HepG2 (cell line): Measurements from ENCODE around the gene TRMT10C. TPM values are rescaled to one million over a fixed set of nuclear protein-coding genes. Genes with fewer than 3 reads are reported as not detected.

Source experiments
- ATAC-seq: fragments of 200-7000 bp; cut with Tn5 transposase; 3 replicates; pipeline ENCODE4 v1.9.1; 2020; ENCODE audit warnings: mild to moderate bottlenecking, moderate library complexity
- BruUV-seq: library from RNA; stranded (reverse); fragments of 400-500 nt; replicated peaks from 2 replicates; lab custom pipeline; 2021; lab: Mats Ljungman, UMichigan
- CTCF ChIA-PET: fragments of 300-600 bp; formaldehyde crosslinking; extraction: SDS; loops from one replicate; lab custom pipeline; 2021; ENCODE audit warnings: low total read pairs, inconsistent platforms, low intra/inter-chr PET ratio; lab: Yijun Ruan, JAX
- POLR2A ChIA-PET: fragments of 350-600 bp; sonication (Branson Sonifier 250); formaldehyde crosslinking; loops from one replicate; lab custom pipeline; 2020; ENCODE audit warnings: antibody characterized with exemption, inconsistent platforms; lab: Yijun Ruan, JAX
- DNase-seq: peaks from one replicate; pipeline ENCODE4 v3.0.0-alpha.2; 2015; ENCODE audit warnings: low spot score
- FAIRE-seq: peaks from 3 replicates; lab custom pipeline; 2011; peaks lifted over from hg19 to GRCh38; lab: Jason Lieb, UNC
- H2AFZ ChIP-seq: one replicate; pipeline ENCODE4 v1.6.1; 2011; ENCODE audit warnings: low read length, inconsistent platforms
- H3K27ac ChIP-seq: fragments of 300-600 bp; 3 replicates; pipeline ENCODE4 v1.8.0; 2011; ENCODE audit warnings: mixed run types, mild to moderate bottlenecking, mixed read lengths, low read length, inconsistent platforms; ENCODE audit not compliant: insufficient read depth; ENCODE audit errors: extremely low read length
- H3K27me3 ChIP-seq, 2 experiments: fragments of 200-600 bp in 1 of 2; 2 replicates in 1 of 2; 3 replicates in 1 of 2; pipeline versions ENCODE4 v1.6.0 to v1.8.0; 2011; ENCODE audit warnings: low read length in 2 of 2, mild to moderate bottlenecking in 2 of 2, moderate library complexity in 2 of 2, inconsistent platforms in 1 of 2; ENCODE audit not compliant: insufficient read depth in 2 of 2, control insufficient read depth in 1 of 2
- H3K36me3 ChIP-seq, 2 experiments: fragments of 200-600 bp in 1 of 2; replicated peaks in 1 of 2; 2 replicates in 1 of 2; 3 replicates in 1 of 2; pipeline versions ENCODE4 v1.5.1 to v1.8.0; 2011; ENCODE audit warnings: low read length in 2 of 2, inconsistent platforms in 1 of 2; ENCODE audit not compliant: insufficient read depth in 2 of 2, control insufficient read depth in 1 of 2
- H3K4me1 ChIP-seq: 2 replicates; pipeline ENCODE4 v1.5.1; 2012; ENCODE audit warnings: low read length, inconsistent platforms; ENCODE audit not compliant: insufficient read depth
- H3K4me2 ChIP-seq: 2 replicates; pipeline ENCODE4 v1.6.0; 2011; ENCODE audit warnings: low read depth, low read length, inconsistent platforms
- H3K4me3 ChIP-seq, 3 experiments: fragments of 200-600 bp in 1 of 3; sonication (generic), shearing (Covaris generic) in 1 of 3; replicated peaks in 1 of 3; 2 replicates each; pipeline ENCODE4 v1.5.1; 2011 to 2016; ENCODE audit warnings: low read length in 3 of 3, inconsistent platforms in 2 of 3, low read depth in 2 of 3, mild to moderate bottlenecking in 2 of 3, control low read depth in 1 of 3, mixed read lengths in 1 of 3; ENCODE audit not compliant: insufficient read depth in 1 of 3
- H3K79me2 ChIP-seq: one replicate; pipeline ENCODE4 v1.6.1; 2011; ENCODE audit warnings: low read length, inconsistent platforms; ENCODE audit not compliant: insufficient read depth
- H3K9ac ChIP-seq: 2 replicates; pipeline ENCODE4 v1.6.0; 2011; ENCODE audit warnings: mild to moderate bottlenecking, low read depth, low read length, inconsistent platforms; ENCODE audit not compliant: insufficient read depth
- H3K9me3 ChIP-seq: 2 replicates; pipeline ENCODE4 v1.5.1; 2012; ENCODE audit warnings: mild to moderate bottlenecking, low read length
- H4K20me1 ChIP-seq: 2 replicates; pipeline ENCODE4 v1.6.0; 2011; ENCODE audit warnings: inconsistent platforms, mild to moderate bottlenecking, low read length, moderate library complexity; ENCODE audit not compliant: insufficient read depth
- CREB3 ChIP-seq: sonication (generic); formaldehyde crosslinking; IDR thresholded peaks from 2 replicates; pipeline ENCODE4 v1.5.0; 2020; ENCODE audit warnings: missing genetic modification reagents
- DNMT1 ChIP-seq: sonication (generic); formaldehyde crosslinking; IDR thresholded peaks from 2 replicates; pipeline ENCODE4 v1.5.1; 2020; ENCODE audit warnings: mild to moderate bottlenecking, missing genetic modification reagents
- IRX3 ChIP-seq: sonication (generic); formaldehyde crosslinking; IDR thresholded peaks from 2 replicates; pipeline ENCODE4 v1.8.1; 2023; ENCODE audit warnings: mild to moderate bottlenecking, low read depth, missing genetic modification reagents, borderline replicate concordance
- LRRFIP1 ChIP-seq: sonication (generic); formaldehyde crosslinking; conservative IDR thresholded peaks from 2 replicates; pipeline ENCODE4 v1.4.0; 2020; ENCODE audit warnings: missing genetic modification reagents
- NFE2L1 ChIP-seq: sonication (generic); formaldehyde crosslinking; IDR thresholded peaks from 2 replicates; pipeline ENCODE4 v1.4.0; 2020; ENCODE audit warnings: missing genetic modification reagents, mild to moderate bottlenecking, borderline replicate concordance
- NONO ChIP-seq, 2 experiments: fragments of 450-650 bp in 1 of 2; sonication (generic) in 1 of 2; formaldehyde crosslinking in 1 of 2; IDR thresholded peaks in 1 of 2; conservative IDR thresholded peaks in 1 of 2; 2 replicates each; pipeline versions ENCODE4 v1.6.1 to v1.8.0; 2017 to 2022; ENCODE audit warnings: mild to moderate bottlenecking in 1 of 2, missing genetic modification reagents in 1 of 2, moderate library complexity in 1 of 2
- PHF20 ChIP-seq: sonication (generic); formaldehyde crosslinking; IDR thresholded peaks from 2 replicates; pipeline ENCODE4 v1.5.0; 2020; ENCODE audit warnings: mild to moderate bottlenecking, missing genetic modification reagents
- PREB ChIP-seq: sonication (generic); formaldehyde crosslinking; IDR thresholded peaks from 2 replicates; pipeline ENCODE4 v1.4.0; 2020; ENCODE audit warnings: missing genetic modification reagents
- RAD51 ChIP-seq: fragments of 450-650 bp; IDR thresholded peaks from 2 replicates; pipeline ENCODE4 v1.6.1; 2016; ENCODE audit warnings: borderline replicate concordance
- ZFP41 ChIP-seq: sonication (generic); formaldehyde crosslinking; IDR thresholded peaks from 2 replicates; pipeline ENCODE4 v1.4.0; 2020; ENCODE audit warnings: mild to moderate bottlenecking, missing genetic modification reagents, borderline replicate concordance
- ZNF580 ChIP-seq: IDR thresholded peaks from 2 replicates; pipeline ENCODE4 v1.6.1; 2016; ENCODE audit warnings: low read depth, borderline replicate concordance
- ZNF598 ChIP-seq: sonication (generic); formaldehyde crosslinking; IDR thresholded peaks from 2 replicates; pipeline ENCODE4 v1.5.1; 2020; ENCODE audit warnings: mild to moderate bottlenecking, missing genetic modification reagents, borderline replicate concordance
- WGBS: methylation state at CpG from one replicate; pipeline ENCODE4 v1.1.6; 2017; ENCODE audit warnings: low lambda C conversion rate; 5-methylcytosine and 5-hydroxymethylcytosine counted together
- in situ Hi-C: cut with HindIII; loops from 2 replicates; pipeline ENCODE4 v1.10.0; 2017; ENCODE audit warnings: low pct_unique_long_range_greater_than_20kb; ENCODE audit not compliant: extremely low pct_ligation_motif_present
- intact Hi-C: fragments of 100-400 bp; cut with micrococcal nuclease; formaldehyde crosslinking; loops from one replicate; pipeline ENCODE4 v1.10.0; 2022; ENCODE audit not compliant: unreplicated experiment
- polyA plus RNA-seq, 8 experiments: library from polyadenylated mRNA; depleted of rRNA in 3 of 8; stranded (reverse) in 7 of 8; unstranded in 1 of 8; fragments of >200 nt; fragmentation: Illumina TruSeq in 4 of 8; extraction: Trizol in 4 of 8; gene quantifications; 2 replicates each; pipeline versions ENCODE4 v1.2.1 to v1.2.3, GENCODE V29; 2011 to 2016; ENCODE audit warnings: low read depth in 4 of 8, missing spikeins in 1 of 8, mixed read lengths in 1 of 8; ENCODE audit not compliant: insufficient read depth in 1 of 8
- total RNA-seq, 5 experiments: library from RNA; depleted of rRNA; stranded (reverse); fragments of >200 nt; fragmentation: Illumina TruSeq; extraction: Trizol; gene quantifications; 2 replicates each; pipeline ENCODE4 v1.2.3, GENCODE V29; 2016; ENCODE audit warnings: low read depth in 1 of 5

The TRMT10C gene
- total and polyA plus RNA-seq, 2 of the 13 experiments (the other 11 are each of a cell fraction or from before 2014, with no cell fraction given): 10.8 to 39.2 TPM

GRCh38 chr3:101530686-101531047 lies 31.0 kb upstream of the TRMT10C start:
- ChIA-PET CTCF (no interaction called here), POLR2A (no interaction called here)
- ATAC-seq (no peak), FAIRE-seq (no peak), DNase-seq (no peak)
- H3K4me1 ChIP-seq: no peaks in the 10 kb centered on the region
- H3K9ac ChIP-seq: no peak overlapping the region
- in situ Hi-C loops (no loop called here), intact Hi-C loops (no loop called here)
- H3K36me3 ChIP-seq: no peaks in the 10 kb centered on the region
- no TSS peak for BruUV-seq
- H3K27ac ChIP-seq: no peak overlapping the region
- WGBS: 14% methylated on average over 2 of the region's 2 CpGs
- no peak overlapping the region for H3K4me2 ChIP-seq
- H4K20me1 ChIP-seq: no peaks in the 10 kb centered on the region
- no peak for TF ChIP-seq PHF20
- no peak overlapping the region for H2AFZ ChIP-seq
- H3K79me2 ChIP-seq: no peaks in the 10 kb centered on the region
- H3K27me3 ChIP-seq: 0 out of 5 replicates have a peak, but pooled peaks cover 0 to 7% of the 10 kb centered on the region in 2 experiments
- no peaks in the 10 kb centered on the region for H3K9me3 ChIP-seq
- H3K4me3 ChIP-seq: no peak overlapping the region

- in situ Hi-C loops: no loop called here
- Histone ChIP-seq H3K27ac (no peak overlapping the region), H3K9me3 (no peaks in the 10 kb centered on the region), H2AFZ (no peak overlapping the region), H3K27me3 (0 out of 5 replicates have a peak, but pooled peaks cover 0 to 7% of the 10 kb centered on the region in 2 experiments), H3K4me2 (no peak overlapping the region), H3K9ac (no peak overlapping the region), H3K4me1 (no peaks in the 10 kb centered on the region), H4K20me1 (no peaks in the 10 kb centered on the region), H3K79me2 (no peaks in the 10 kb centered on the region), H3K36me3 (no peaks in the 10 kb centered on the region), H3K4me3 (no peak overlapping the region)
- DNase-seq (no peak), FAIRE-seq (no peak), ATAC-seq (no peak)
- no TSS peak for BruUV-seq
- 6% methylated on average over 2 of the region's 2 CpGs for WGBS
- ChIA-PET POLR2A (no interaction called here), CTCF (no interaction called here)
- intact Hi-C loops: no loop called here
- TF ChIP-seq IRX3 (CRISPR knock-in tag) (no peak), NONO (IDR thresholded peaks at IDR 0.05) (no peak), NONO (CRISPR knock-in tag; conservative IDR thresholded peaks at IDR 0.05) (no peak), CREB3 (CRISPR knock-in tag) (no peak), PREB (no peak), ZFP41 (CRISPR knock-in tag) (no peak), RAD51 (no peak), ZNF580 (CRISPR knock-in tag) (no peak), LRRFIP1 (no peak), ZNF598 (CRISPR knock-in tag) (no peak), DNMT1 (no peak), NFE2L1 (CRISPR knock-in tag) (no peak)
Observed at GRCh38 chr3:101531473-101532086, 30.1 kb upstream of the TRMT10C start.
